Eye (tissue), 1 donor: ENCODE measurements around the gene DENND5B.
"Not testable (repeated sequence)": the region's sequence is repeated elsewhere in the genome, so short reads cannot be mapped to it uniquely, and the experiment has no call there.

Experiments used
- DNase-seq: peaks from one replicate; pipeline ENCODE4 v3.0.0-alpha.2; 2015

Gene DENND5B

GRCh38 chr12:31589904-31590641 lies 863 bp downstream of the DENND5B start:
- peak; percentile 90 for DNase-seq

- no peak for DNase-seq
Measured at GRCh38 chr12:31589598-31589903, 1.4 kb downstream of the DENND5B start.

GRCh38 chr12:31588976-31589375 lies 2.0 kb downstream of the DENND5B start:
- peak; percentile 53 for DNase-seq

- no peak for DNase-seq
Measured at GRCh38 chr12:31586728-31587127, 4.2 kb downstream of the DENND5B start.

- no peak for DNase-seq
Measured at GRCh38 chr12:31585895-31586294, 5.0 kb downstream of the DENND5B start.

- no peak for DNase-seq
Measured at GRCh38 chr12:31585271-31585670, 5.7 kb downstream of the DENND5B start.

GRCh38 chr12:31584782-31585181 lies 6.2 kb downstream of the DENND5B start:
- no peak for DNase-seq

GRCh38 chr12:31583878-31584277 lies 7.1 kb downstream of the DENND5B start:
- no peak for DNase-seq

GRCh38 chr12:31582155-31582554 lies 8.8 kb downstream of the DENND5B start:
- no peak for DNase-seq

- no peak for DNase-seq
Measured at GRCh38 chr12:31578632-31579031, 12.3 kb downstream of the DENND5B start.

GRCh38 chr12:31574803-31575575 lies 15.9 kb downstream of the DENND5B start:
- DNase-seq, result no peak

- DNase-seq, result not testable (repeated sequence)
Measured at GRCh38 chr12:31574367-31574766, 16.6 kb downstream of the DENND5B start.

GRCh38 chr12:31572900-31573600 lies 17.9 kb downstream of the DENND5B start:
- no peak for DNase-seq

- DNase-seq, result no peak
Measured at GRCh38 chr12:31570880-31571279, 20.1 kb downstream of the DENND5B start.

- not testable (repeated sequence) for DNase-seq
Measured at GRCh38 chr12:31569517-31569916, 21.4 kb downstream of the DENND5B start.

GRCh38 chr12:31568498-31568897 lies 22.4 kb downstream of the DENND5B start:
- no peak for DNase-seq

GRCh38 chr12:31567029-31567428 lies 23.9 kb downstream of the DENND5B start:
- DNase-seq, result no peak

- no peak for DNase-seq
Measured at GRCh38 chr12:31566547-31566946, 24.4 kb downstream of the DENND5B start.

GRCh38 chr12:31562594-31563328 lies 28.2 kb downstream of the DENND5B start:
- DNase-seq, result no peak

- no peak for DNase-seq
Measured at GRCh38 chr12:31560516-31560915, 30.4 kb downstream of the DENND5B start.

GRCh38 chr12:31558521-31558920 lies 32.4 kb downstream of the DENND5B start:
- DNase-seq, result no peak

- DNase-seq, result no peak
Measured at GRCh38 chr12:31557707-31558106, 33.2 kb downstream of the DENND5B start.

GRCh38 chr12:31555466-31555865 lies 35.5 kb downstream of the DENND5B start:
- DNase-seq, result not testable (repeated sequence)
